ENCODE data around the gene CBLC.

DNA sequence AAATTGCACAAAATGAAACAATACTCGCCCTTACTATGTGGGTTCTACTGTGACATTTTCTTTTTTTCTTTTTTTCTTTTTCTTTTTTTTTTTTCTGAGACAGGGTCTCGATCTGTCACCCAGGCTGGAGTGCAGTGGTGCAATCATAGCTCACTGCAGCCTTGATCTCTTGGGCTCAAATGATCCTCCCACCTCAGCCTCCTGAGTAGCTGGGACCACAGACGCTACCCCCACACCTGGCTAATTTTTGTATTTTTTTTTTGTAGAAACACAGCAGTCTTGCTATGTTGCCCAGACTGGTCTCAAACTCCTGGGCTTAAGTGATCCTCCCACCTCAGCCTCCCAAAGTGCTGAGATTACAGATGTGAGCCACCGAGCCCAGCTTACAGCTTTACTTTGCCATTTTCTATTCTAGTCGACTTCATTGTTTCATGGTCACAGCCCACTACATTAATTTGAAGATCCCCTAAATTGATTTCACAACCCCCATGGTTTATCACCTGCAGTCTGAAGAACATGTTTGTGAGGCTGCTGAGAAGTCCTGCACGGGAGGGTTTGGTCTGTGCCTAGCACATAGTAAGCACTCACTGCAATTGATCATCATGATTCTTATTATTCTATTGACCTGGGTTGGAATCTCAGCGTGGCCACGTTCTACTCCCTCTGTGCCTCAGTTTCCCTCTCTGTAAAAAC is 25.4 kb upstream of the CBLC start:
- TF ChIP-seq, protein P1, sequence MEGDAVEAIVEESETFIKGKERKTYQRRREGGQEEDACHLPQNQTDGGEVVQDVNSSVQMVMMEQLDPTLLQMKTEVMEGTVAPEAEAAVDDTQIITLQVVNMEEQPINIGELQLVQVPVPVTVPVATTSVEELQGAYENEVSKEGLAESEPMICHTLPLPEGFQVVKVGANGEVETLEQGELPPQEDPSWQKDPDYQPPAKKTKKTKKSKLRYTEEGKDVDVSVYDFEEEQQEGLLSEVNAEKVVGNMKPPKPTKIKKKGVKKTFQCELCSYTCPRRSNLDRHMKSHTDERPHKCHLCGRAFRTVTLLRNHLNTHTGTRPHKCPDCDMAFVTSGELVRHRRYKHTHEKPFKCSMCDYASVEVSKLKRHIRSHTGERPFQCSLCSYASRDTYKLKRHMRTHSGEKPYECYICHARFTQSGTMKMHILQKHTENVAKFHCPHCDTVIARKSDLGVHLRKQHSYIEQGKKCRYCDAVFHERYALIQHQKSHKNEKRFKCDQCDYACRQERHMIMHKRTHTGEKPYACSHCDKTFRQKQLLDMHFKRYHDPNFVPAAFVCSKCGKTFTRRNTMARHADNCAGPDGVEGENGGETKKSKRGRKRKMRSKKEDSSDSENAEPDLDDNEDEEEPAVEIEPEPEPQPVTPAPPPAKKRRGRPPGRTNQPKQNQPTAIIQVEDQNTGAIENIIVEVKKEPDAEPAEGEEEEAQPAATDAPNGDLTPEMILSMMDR (IDR thresholded peaks at IDR 0.05): no peak
- no peak for TF ChIP-seq JUN (CRISPR knock-in tag; IDR thresholded peaks at IDR 0.05)
